HG02970 (cell line): ENCODE results near the gene GPC5.
"Not testable (repeated sequence)": the region's sequence is repeated elsewhere in the genome, so short reads cannot be mapped to it uniquely, and the experiment has no call there.

ENCODE experiments used
- ATAC-seq: cut with Tn5 transposase; IDR thresholded peaks from one replicate; pipeline ENCODE4 v1.9.1; 2021; ENCODE audit warnings: mild to moderate bottlenecking, moderate library complexity, moderate number of reproducible peaks; ENCODE audit not compliant: unreplicated experiment, low FRiP score

GPC5 gene

GRCh38 chr13:91639330-91639729 lies 240.9 kb downstream of the GPC5 start:
- no peak for ATAC-seq

GRCh38 chr13:91643394-91643793 lies 245.0 kb downstream of the GPC5 start:
- ATAC-seq = no peak

GRCh38 chr13:91644806-91645205 lies 246.4 kb downstream of the GPC5 start:
- ATAC-seq = no peak

- ATAC-seq = no peak
Observed at GRCh38 chr13:91647361-91647990, 249.1 kb downstream of the GPC5 start.

- ATAC-seq = no peak
Observed at GRCh38 chr13:91648012-91648411, 249.6 kb downstream of the GPC5 start.

GRCh38 chr13:91649456-91649855 lies 251.0 kb downstream of the GPC5 start:
- ATAC-seq = no peak

GRCh38 chr13:91652404-91653301 lies 254.2 kb downstream of the GPC5 start:
- no peak for ATAC-seq

- ATAC-seq = no peak
Observed at GRCh38 chr13:91655731-91656130, 257.3 kb downstream of the GPC5 start.

GRCh38 chr13:91657283-91657682 lies 258.9 kb downstream of the GPC5 start:
- no peak for ATAC-seq

- ATAC-seq = no peak
Observed at GRCh38 chr13:91659256-91660075, 261.0 kb downstream of the GPC5 start.

GRCh38 chr13:91660076-91660415 lies 261.6 kb downstream of the GPC5 start:
- no peak for ATAC-seq

GRCh38 chr13:91661692-91662490 lies 263.5 kb downstream of the GPC5 start:
- no peak for ATAC-seq

- ATAC-seq = no peak
Observed at GRCh38 chr13:91664039-91664438, 265.6 kb downstream of the GPC5 start.

GRCh38 chr13:91667486-91667885 lies 269.1 kb downstream of the GPC5 start:
- no peak for ATAC-seq

GRCh38 chr13:91668866-91669495 lies 270.6 kb downstream of the GPC5 start:
- no peak for ATAC-seq

GRCh38 chr13:91674347-91674746 lies 275.9 kb downstream of the GPC5 start:
- not testable (repeated sequence) for ATAC-seq

GRCh38 chr13:91684746-91685145 lies 286.3 kb downstream of the GPC5 start:
- ATAC-seq = no peak

- no peak for ATAC-seq
Observed at GRCh38 chr13:91690944-91691343, 292.5 kb downstream of the GPC5 start.

- ATAC-seq = no peak
Observed at GRCh38 chr13:91693466-91693865, 295.0 kb downstream of the GPC5 start.

GRCh38 chr13:91698308-91698707 lies 299.9 kb downstream of the GPC5 start:
- ATAC-seq = no peak
